HepG2 (cell line): Measurements from ENCODE around the gene ZIK1. TPM values are rescaled to one million over a fixed set of nuclear protein-coding genes. Genes with fewer than 3 reads are reported as not detected.

Experiments
- ATF5 ChIP-seq: sonication (generic); formaldehyde crosslinking; IDR thresholded peaks from 2 replicates; pipeline ENCODE4 v1.4.0; 2020; ENCODE audit warnings: mild to moderate bottlenecking, low read depth, missing genetic modification reagents
- BRF2 ChIP-seq: sonication (generic); formaldehyde crosslinking; IDR thresholded peaks from 2 replicates; pipeline ENCODE4 v1.8.1; 2022; ENCODE audit warnings: mild to moderate bottlenecking, missing genetic modification reagents
- ETV5 ChIP-seq: IDR thresholded peaks from 2 replicates; pipeline ENCODE4 v1.6.1; 2018; ENCODE audit warnings: missing biosample characterization, missing genetic modification reagents, inconsistent platforms, borderline replicate concordance
- HIC2 ChIP-seq: sonication (generic); formaldehyde crosslinking; IDR thresholded peaks from 2 replicates; pipeline ENCODE4 v1.9.0; 2022; ENCODE audit warnings: low read depth, missing genetic modification reagents
- IRF9 ChIP-seq: sonication (generic); formaldehyde crosslinking; IDR thresholded peaks from 2 replicates; pipeline ENCODE4 v1.8.0; 2022; ENCODE audit warnings: missing genetic modification reagents, mild to moderate bottlenecking, borderline replicate concordance
- LRRFIP1 ChIP-seq: sonication (generic); formaldehyde crosslinking; conservative IDR thresholded peaks from 2 replicates; pipeline ENCODE4 v1.4.0; 2020; ENCODE audit warnings: missing genetic modification reagents
- MEF2D ChIP-seq: sonication (generic); formaldehyde crosslinking; IDR thresholded peaks from 2 replicates; pipeline ENCODE4 v1.5.1; 2020; ENCODE audit warnings: mild to moderate bottlenecking, missing genetic modification reagents
- NR2C2 ChIP-seq: sonication (generic); formaldehyde crosslinking; IDR thresholded peaks from 2 replicates; pipeline ENCODE4 v1.4.0; 2020; ENCODE audit warnings: missing genetic modification reagents, mild to moderate bottlenecking, moderate library complexity, borderline replicate concordance
- RARA ChIP-seq: IDR thresholded peaks from 2 replicates; pipeline ENCODE4 v1.6.1; 2016; ENCODE audit warnings: missing genetic modification reagents, missing compliant biosample characterization
- TFE3 ChIP-seq: IDR thresholded peaks from 2 replicates; pipeline ENCODE4 v1.6.1; 2016
- ZNF276 ChIP-seq: sonication (generic); formaldehyde crosslinking; IDR thresholded peaks from 2 replicates; pipeline ENCODE4 v1.4.0; 2020; ENCODE audit warnings: mild to moderate bottlenecking, low read depth, missing genetic modification reagents
- ZNF503 ChIP-seq: sonication (generic); formaldehyde crosslinking; IDR thresholded peaks from 2 replicates; pipeline ENCODE4 v1.4.0; 2020; ENCODE audit warnings: missing genetic modification reagents
- ZNF878 ChIP-seq: sonication (generic); formaldehyde crosslinking; IDR thresholded peaks from 2 replicates; pipeline ENCODE4 v1.8.1; 2023; ENCODE audit warnings: mild to moderate bottlenecking, missing genetic modification reagents, moderate library complexity
- ZSCAN9 ChIP-seq: IDR thresholded peaks from 2 replicates; pipeline ENCODE4 v1.6.1; 2016; ENCODE audit warnings: borderline replicate concordance
- polyA plus RNA-seq, 8 experiments: library from polyadenylated mRNA; depleted of rRNA in 3 of 8; stranded (reverse) in 7 of 8; unstranded in 1 of 8; fragments of >200 nt; fragmentation: Illumina TruSeq in 4 of 8; extraction: Trizol in 4 of 8; gene quantifications; 2 replicates each; pipeline versions ENCODE4 v1.2.1 to v1.2.3, GENCODE V29; 2011 to 2016; ENCODE audit warnings: low read depth in 4 of 8, missing spikeins in 1 of 8, mixed read lengths in 1 of 8; ENCODE audit not compliant: insufficient read depth in 1 of 8
- total RNA-seq, 5 experiments: library from RNA; depleted of rRNA; stranded (reverse); fragments of >200 nt; fragmentation: Illumina TruSeq; extraction: Trizol; gene quantifications; 2 replicates each; pipeline ENCODE4 v1.2.3, GENCODE V29; 2016; ENCODE audit warnings: low read depth in 1 of 5

Gene ZIK1
- total and polyA plus RNA-seq, 2 of the 13 experiments (the other 11 are each of a cell fraction or from before 2014, with no cell fraction given), result 2.1 to 7.2 TPM

- TF ChIP-seq BRF2 (no peak), MEF2D (CRISPR knock-in tag) (no peak), LRRFIP1 (CRISPR knock-in tag) (no peak), ZNF503 (CRISPR knock-in tag) (0 out of 2 replicates have a peak, but pooled peaks have one; percentile 26), RARA (no peak), ZNF276 (CRISPR knock-in tag) (0 out of 2 replicates have a peak, but pooled peaks have one; percentile 23), ETV5 (CRISPR knock-in tag) (peak; percentile 77; the same call in 1 of the 2 replicates), ZSCAN9 (CRISPR knock-in tag) (no peak), IRF9 (CRISPR knock-in tag) (no peak), ATF5 (CRISPR knock-in tag) (no peak), TFE3 (CRISPR knock-in tag) (0 out of 2 replicates have a peak, but pooled peaks have one; percentile 33), NR2C2 (CRISPR knock-in tag) (peak; percentile 84), HIC2 (CRISPR knock-in tag) (no peak), ZNF878 (CRISPR knock-in tag) (no peak)
These were observed 5.3 kb upstream of the ZIK1 start, which contains the start of gene ZNF416 (continued) for GRCh38 chr19:57578487-57579205.
